GM19043 (cell line): ENCODE data around the gene DPF3.

Experiments
- ATAC-seq: cut with Tn5 transposase; IDR thresholded peaks from one replicate; pipeline ENCODE4 v1.9.1; 2021; ENCODE audit warnings: low read depth; ENCODE audit not compliant: unreplicated experiment

Gene DPF3

GRCh38 chr14:72845683-72846082, 48.2 kb downstream of the DPF3 start:
- no peak for ATAC-seq

DNA sequence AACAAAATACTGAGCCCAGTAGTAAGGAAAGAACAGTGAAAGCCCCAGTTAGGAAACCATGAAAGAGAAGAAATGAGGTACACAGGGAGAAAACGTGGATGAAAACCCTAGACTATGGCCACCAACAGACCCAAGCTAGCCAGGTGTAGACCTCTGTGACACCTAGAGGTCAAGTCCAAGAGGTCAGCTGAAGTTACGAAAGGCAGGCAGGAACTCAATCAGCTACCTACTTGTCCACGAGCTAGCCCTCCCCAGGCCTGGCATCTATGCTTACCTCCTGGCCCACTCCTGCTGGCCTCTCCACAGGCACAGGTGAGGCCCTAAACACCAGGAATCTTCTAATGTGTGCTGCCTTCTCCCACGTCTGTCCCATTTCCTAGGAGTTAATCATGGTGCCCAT, 48.7 kb downstream of the DPF3 start:
- no peak for ATAC-seq

- no peak for ATAC-seq
These were observed 49.4 kb downstream of the DPF3 start for GRCh38 chr14:72844524-72844923.

DNA sequence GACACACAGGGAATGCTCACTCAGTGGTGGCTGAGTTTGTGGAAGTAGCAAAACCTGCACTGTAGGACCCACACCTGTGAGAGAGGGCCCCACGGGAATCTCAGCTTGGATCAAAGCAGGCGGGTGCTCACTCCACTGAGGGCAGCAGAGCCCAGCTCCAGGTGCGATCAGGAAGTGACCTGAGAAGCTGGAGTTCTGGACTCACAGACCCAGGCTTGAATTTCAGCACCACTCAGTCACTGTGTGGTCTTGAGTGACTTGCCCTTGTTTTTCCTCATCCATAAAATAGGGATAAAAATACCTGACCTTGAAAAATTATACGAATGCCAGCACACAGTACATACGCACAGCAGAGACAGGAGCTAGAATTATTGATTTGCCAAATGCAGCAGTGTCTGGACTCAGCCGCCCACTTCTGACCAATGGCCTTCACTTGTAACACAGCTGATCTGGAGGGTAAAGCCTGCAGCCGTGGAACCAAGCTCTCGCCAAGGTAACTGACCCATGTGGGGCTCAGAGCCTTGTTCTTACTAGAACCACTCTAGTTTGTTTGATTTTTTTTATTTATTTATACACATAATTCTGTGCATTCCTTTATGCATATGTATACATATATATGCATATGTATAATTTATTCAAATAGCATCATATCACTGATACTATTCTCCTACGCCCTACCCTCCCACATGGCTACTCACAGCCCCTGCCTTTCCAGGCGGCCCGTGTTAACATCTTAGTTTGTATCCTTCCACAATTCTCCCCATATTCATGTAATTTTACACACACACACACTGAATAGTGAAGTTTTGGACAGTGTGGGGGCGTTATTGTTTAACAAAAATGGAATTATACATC, 53.9 kb downstream of the DPF3 start:
- no peak for ATAC-seq

DNA sequence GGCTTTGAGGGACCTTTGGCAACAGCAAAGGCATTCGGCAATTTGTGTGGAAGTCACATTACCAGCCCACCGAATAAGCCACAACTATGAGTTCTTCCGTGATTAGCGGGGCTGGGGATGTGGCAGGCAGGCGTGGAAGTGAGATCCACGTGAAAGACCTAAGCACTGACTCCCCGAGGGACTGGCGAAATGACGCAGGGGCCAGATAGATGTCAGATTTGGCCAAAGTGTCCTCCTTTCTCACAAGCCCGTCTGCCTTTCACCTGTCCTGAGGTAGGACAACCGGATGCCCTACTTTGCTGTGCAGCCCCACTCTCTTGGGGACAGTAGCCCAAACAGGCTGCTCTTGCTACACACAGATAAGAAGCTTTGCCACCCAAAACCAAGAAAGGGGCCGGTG, 54.5 kb downstream of the DPF3 start:
- no peak for ATAC-seq

GRCh38 chr14:72836085-72836484, 57.8 kb downstream of the DPF3 start:
- no peak for ATAC-seq

DNA sequence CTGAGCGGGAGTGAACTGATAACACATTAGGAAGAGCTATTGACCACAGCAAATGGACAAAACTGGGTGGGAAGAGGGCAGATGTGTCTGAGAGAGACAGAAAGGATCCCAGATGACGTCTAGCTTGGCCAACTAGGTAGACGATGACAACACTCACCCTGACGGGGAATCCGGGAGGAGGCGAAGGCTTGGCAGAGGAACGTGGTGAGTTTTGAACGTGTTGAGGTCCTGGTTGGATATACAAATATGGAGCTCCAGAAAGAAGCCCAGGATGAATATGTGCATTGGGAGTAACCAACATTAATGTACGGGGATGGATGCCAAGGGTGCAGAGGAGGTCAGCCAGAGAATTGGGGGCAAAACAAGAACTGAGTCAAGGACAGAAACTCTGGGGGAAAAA, 60.7 kb downstream of the DPF3 start:
- no peak for ATAC-seq

DNA sequence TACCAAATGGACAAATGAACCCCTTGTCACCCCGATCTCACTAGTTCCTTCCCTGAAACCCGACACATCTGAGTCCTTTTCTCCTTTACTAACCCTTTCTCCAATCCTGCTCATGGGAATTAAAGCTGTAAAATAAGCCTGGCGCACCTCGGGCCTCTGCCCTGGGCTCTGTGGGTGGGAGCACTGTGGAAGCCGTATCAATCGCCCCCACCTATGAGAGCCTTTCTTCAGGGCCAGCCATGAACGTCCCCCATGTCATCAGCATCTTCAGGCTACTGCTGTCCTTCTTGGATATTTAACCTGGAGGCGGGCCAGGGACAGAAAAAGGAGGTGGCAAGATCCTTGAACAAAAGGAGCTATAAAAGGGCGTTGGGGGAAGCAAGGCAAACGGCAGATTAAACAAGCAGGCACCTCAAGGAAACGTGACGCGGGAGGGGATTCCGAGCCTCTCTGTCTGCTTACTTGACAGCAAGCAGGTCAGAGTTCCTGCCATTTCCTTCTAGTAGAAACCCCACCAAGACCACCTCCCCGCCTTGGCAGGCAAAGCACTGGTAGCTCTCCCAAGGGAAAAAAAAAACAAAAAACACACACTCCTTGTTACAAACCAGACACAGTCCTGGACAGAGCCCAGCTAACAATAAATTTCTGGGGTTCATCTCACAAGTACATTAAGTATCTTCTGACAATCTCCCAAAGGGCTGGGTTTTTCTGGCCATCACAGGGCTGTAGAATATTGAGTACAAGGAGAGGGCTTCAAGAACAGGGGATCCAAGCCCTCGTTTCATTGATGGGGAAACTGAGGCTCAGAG, 62.9 kb downstream of the DPF3 start:
- no peak for ATAC-seq

- ATAC-seq: no peak
These were observed 63.5 kb downstream of the DPF3 start for GRCh38 chr14:72830356-72830755.

DNA sequence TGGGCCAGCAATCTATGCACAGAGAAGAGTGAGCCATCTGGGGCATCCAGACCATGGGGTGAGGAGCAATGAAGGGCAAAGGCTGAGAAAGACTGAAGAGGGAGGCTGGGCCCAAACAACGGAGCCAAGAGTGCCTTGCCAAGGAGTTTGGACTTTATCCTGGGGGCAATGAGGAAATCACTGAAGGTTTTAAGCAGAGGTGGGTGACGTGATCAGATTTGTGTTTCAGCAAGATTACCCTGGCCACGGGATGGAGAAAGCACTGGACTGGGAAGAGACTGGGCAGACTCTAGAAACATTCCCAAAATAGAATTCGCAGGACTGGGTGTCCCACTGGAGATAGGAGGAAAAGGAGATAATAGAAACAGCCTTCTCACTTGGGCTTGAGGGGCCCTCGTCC, 65.3 kb downstream of the DPF3 start:
- ATAC-seq: no peak

- no peak for ATAC-seq
These were observed 67.9 kb downstream of the DPF3 start for GRCh38 chr14:72826039-72826438.

DNA sequence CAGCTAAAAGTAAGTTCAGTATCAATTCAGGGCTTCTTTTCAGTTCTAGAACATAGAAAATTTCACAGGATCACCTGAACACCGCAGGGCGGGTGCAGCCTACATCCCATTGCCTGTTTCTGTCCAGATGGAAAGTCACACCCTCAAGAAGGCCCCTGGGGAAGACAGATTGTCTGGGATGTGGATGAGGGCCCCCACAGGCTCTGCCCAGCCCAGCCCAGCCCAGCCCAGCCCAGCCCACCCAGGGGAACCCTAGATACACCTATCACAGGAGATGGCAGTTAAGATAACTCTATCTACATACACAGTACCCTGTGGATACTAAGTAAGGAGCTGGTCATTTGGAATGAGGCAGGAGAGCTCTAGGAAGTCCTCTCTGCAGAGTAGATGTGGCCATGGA, 68.4 kb downstream of the DPF3 start:
- ATAC-seq: no peak

DNA sequence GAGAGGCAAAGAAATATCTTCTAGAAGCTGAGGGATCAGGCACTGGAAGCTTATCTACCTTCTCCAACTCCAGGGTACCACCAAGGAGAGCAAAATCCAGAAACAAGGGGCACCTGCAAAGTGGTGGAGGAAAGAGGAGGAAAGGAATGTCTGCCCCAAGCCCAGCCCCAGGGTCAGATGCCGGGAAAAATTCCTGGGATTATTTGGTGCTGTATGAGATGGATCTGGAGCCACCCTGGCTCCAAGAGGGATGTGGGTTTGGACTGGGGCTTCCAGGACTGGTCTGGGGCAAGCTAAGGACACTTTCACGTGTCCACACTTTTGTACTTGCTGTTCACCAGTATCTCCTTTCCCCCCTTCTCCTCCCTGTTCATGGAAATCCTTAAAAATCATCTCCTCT, 69.8 kb downstream of the DPF3 start:
- ATAC-seq: no peak

GRCh38 chr14:72822946-72823611, 70.8 kb downstream of the DPF3 start:
- ATAC-seq: no peak

- no peak for ATAC-seq
These were observed 74.9 kb downstream of the DPF3 start for GRCh38 chr14:72818998-72819397.

DNA sequence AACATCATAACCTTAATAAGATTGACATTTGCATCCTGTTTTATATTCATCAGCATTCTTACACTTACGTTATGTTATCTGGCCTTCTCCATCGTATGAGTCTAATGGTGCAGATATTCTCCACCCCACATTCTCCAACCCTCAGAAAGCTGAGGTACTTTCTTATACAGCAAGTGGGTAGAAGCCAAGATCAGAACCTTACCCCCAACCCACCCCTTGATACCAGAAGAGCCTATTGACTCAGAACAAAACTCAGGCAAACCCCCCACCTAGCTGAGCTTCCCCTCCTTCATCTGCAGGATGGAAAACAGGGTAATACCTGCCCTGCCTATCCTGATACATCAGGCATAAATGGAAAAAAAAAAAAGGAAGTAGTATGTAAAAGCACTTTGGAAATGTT, 77.6 kb downstream of the DPF3 start:
- no peak for ATAC-seq

DNA sequence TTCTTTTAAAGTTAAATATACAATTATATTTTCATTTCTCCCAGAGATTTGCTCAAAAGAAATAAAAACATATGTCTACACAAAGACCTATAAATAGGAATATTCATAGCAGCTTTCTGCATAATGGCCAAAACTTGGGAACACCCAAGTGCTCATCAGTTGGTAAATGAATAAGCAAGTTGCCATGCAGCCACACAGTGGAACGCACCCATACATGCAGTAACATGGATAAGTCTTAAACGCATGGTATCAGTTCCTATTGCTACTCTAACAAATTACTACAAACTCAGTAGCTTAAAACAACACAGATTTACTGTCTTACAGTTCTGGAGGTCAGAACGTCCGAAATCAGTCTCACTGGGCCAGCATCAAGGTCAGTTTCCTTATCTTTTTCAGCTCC, 78.5 kb downstream of the DPF3 start:
- ATAC-seq: no peak

- no peak for ATAC-seq
These were observed 81.5 kb downstream of the DPF3 start for GRCh38 chr14:72812292-72812851.

GRCh38 chr14:72810201-72810600, 83.7 kb downstream of the DPF3 start:
- no peak for ATAC-seq

GRCh38 chr14:72809063-72809462, 84.8 kb downstream of the DPF3 start:
- no peak for ATAC-seq

- ATAC-seq: no peak
These were observed 85.3 kb downstream of the DPF3 start for GRCh38 chr14:72808564-72808963.
